Panc1 (cell line): Measurements from ENCODE around the gene RNASE9. TPM values are rescaled to one million over a fixed set of nuclear protein-coding genes. Genes with fewer than 3 reads are reported as not detected.

Experiments used
- ATAC-seq: fragments of 200-7000 bp; cut with Tn5 transposase; 2 replicates; pipeline ENCODE4 v1.9.1; 2020; ENCODE audit warnings: mild to moderate bottlenecking, moderate library complexity
- BruUV-seq: library from RNA; stranded (reverse); fragments of 400-500 nt; replicated peaks from 2 replicates; lab custom pipeline; 2021; lab: Mats Ljungman, UMichigan
- CTCF ChIA-PET: fragments of 300-600 bp; sonication (Branson Sonifier 250); formaldehyde crosslinking; loops from one replicate; lab custom pipeline; 2022; ENCODE audit warnings: antibody characterized with exemption; lab: Charles Lee
- POLR2A ChIA-PET: fragments of 300-600 bp; sonication (Branson Sonifier 250); formaldehyde crosslinking; loops from one replicate; lab custom pipeline; 2022; ENCODE audit warnings: antibody characterized with exemption; lab: Charles Lee
- DNase-seq: peaks from one replicate; pipeline ENCODE4 v3.0.0-alpha.2; 2010; ENCODE audit warnings: low read depth, low spot score
- H3K27ac ChIP-seq: 2 replicates; pipeline ENCODE4 v1.5.1; 2011; ENCODE audit warnings: mild to moderate bottlenecking, low read length, inconsistent platforms
- H3K27me3 ChIP-seq: fragments of 200-500 bp; sonication (Bioruptor generic); 2 replicates; pipeline ENCODE4 v1.6.0; 2014; ENCODE audit warnings: low read length, inconsistent platforms; ENCODE audit not compliant: control insufficient read depth, insufficient read depth
- H3K36me3 ChIP-seq: fragments of 200-500 bp; sonication (Bioruptor generic); 2 replicates; pipeline ENCODE4 v1.5.1; 2014; ENCODE audit warnings: inconsistent platforms, mild to moderate bottlenecking, low read length, moderate library complexity; ENCODE audit not compliant: control insufficient read depth, insufficient read depth
- H3K4me1 ChIP-seq: 2 replicates; pipeline ENCODE4 v1.5.1; 2011; ENCODE audit warnings: inconsistent platforms, mild to moderate bottlenecking, low read length, moderate library complexity; ENCODE audit not compliant: control insufficient read depth, insufficient read depth
- H3K4me3 ChIP-seq, 2 experiments: 2 replicates each; pipeline ENCODE4 v1.5.1; 2011 to 2012; ENCODE audit warnings: low read depth in 2 of 2, low read length in 2 of 2, mild to moderate bottlenecking in 2 of 2, inconsistent platforms in 1 of 2, moderate library complexity in 1 of 2
- H3K9me3 ChIP-seq: fragments of 200-500 bp; sonication (Bioruptor generic); 2 replicates; pipeline ENCODE4 v1.5.1; 2014; ENCODE audit warnings: low read depth, mild to moderate bottlenecking, inconsistent platforms, low read length, moderate library complexity; ENCODE audit not compliant: control insufficient read depth, insufficient read depth
- CTCF ChIP-seq: fragments of 450-650 bp; IDR thresholded peaks from 2 replicates; pipeline ENCODE4 v1.5.1; 2017; ENCODE audit warnings: mild to moderate bottlenecking
- POLR2AphosphoS5 ChIP-seq: IDR thresholded peaks from 2 replicates; pipeline ENCODE4 v1.6.1; 2012; ENCODE audit warnings: mild to moderate bottlenecking, low read depth, low read length, moderate library complexity
- SIN3A ChIP-seq: IDR thresholded peaks from 2 replicates; pipeline ENCODE4 v1.6.1; 2012; ENCODE audit warnings: low read depth, mild to moderate bottlenecking, low read length, moderate library complexity, borderline replicate concordance; ENCODE audit not compliant: insufficient read depth
- TCF7L2 ChIP-seq: IDR thresholded peaks from 2 replicates; pipeline ENCODE4 v1.6.1; 2011; ENCODE audit warnings: mild to moderate bottlenecking, low read depth, low read length, inconsistent platforms
- in situ Hi-C: cut with HindIII; loops from 2 replicates; pipeline ENCODE4 v1.10.0; 2016; ENCODE audit warnings: low sequenced_read_pairs, low pct_unique_long_range_greater_than_20kb
- intact Hi-C: fragments of 100-400 bp; cut with micrococcal nuclease; formaldehyde crosslinking; loops from one replicate; pipeline ENCODE4 v1.10.0; 2022; ENCODE audit not compliant: unreplicated experiment
- total RNA-seq: library from RNA; stranded (reverse); gene quantifications from one replicate; pipeline ENCODE4 v1.2.1, GENCODE V29; 2021; ENCODE audit not compliant: unreplicated experiment
- TF ChIP-seq, protein P1 (sequence below), 2 experiments: IDR thresholded peaks; 2 replicates each; pipeline ENCODE4 v1.6.1; 2011 to 2012; ENCODE audit warnings: low read depth in 2 of 2, control low read depth in 1 of 2, low read length in 1 of 2, mild to moderate bottlenecking in 1 of 2, moderate library complexity in 1 of 2; ENCODE audit not compliant: insufficient read depth in 1 of 2

RNASE9 gene
- total RNA-seq, 1 experiment from 2014 or later = not detected

DNA sequence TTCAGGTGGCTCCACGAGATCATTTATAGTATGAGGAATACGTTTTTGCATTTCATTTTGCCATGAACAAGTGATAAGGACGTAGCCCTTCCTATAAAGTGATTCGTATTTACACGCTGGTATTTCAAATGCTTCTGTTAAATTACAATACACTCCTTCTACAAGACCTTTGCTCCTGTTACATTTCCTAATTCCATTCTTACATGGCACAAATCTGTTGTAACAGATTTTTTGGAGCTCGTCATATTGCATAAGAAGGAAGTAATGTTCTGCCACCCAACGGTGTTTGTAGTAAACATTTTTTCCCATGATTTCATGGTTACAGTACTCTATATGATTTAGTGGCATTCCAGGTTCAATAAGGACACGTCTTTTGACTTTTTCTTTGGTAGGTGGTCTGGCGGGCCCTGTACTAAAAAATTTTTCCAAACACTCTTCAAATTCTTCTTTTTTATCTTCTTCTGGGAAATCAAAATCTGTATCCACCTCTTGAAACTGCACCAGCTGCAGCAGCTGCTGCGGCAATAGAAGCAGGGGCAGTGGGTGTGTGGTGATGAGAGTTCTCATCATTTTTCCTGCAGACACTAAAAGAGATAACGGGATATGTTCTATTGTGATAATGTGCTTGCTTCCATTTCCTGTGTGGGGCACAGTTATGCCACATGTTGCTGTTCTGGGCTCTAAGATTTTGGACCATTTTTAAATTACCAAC, 4.2 kb downstream of the RNASE9 start:
- DNase-seq (no peak), ATAC-seq (no peak)
- Histone ChIP-seq H3K9me3 (no peaks in the 10 kb centered on the region), H3K27ac (no peak overlapping the region), H3K4me1 (no peaks in the 10 kb centered on the region), H3K4me3 (no peak overlapping the region), H3K36me3 (no peaks in the 10 kb centered on the region), H3K27me3 (no peaks in the 10 kb centered on the region)
- TF ChIP-seq CTCF = no peak
- TF ChIP-seq, protein P1, sequence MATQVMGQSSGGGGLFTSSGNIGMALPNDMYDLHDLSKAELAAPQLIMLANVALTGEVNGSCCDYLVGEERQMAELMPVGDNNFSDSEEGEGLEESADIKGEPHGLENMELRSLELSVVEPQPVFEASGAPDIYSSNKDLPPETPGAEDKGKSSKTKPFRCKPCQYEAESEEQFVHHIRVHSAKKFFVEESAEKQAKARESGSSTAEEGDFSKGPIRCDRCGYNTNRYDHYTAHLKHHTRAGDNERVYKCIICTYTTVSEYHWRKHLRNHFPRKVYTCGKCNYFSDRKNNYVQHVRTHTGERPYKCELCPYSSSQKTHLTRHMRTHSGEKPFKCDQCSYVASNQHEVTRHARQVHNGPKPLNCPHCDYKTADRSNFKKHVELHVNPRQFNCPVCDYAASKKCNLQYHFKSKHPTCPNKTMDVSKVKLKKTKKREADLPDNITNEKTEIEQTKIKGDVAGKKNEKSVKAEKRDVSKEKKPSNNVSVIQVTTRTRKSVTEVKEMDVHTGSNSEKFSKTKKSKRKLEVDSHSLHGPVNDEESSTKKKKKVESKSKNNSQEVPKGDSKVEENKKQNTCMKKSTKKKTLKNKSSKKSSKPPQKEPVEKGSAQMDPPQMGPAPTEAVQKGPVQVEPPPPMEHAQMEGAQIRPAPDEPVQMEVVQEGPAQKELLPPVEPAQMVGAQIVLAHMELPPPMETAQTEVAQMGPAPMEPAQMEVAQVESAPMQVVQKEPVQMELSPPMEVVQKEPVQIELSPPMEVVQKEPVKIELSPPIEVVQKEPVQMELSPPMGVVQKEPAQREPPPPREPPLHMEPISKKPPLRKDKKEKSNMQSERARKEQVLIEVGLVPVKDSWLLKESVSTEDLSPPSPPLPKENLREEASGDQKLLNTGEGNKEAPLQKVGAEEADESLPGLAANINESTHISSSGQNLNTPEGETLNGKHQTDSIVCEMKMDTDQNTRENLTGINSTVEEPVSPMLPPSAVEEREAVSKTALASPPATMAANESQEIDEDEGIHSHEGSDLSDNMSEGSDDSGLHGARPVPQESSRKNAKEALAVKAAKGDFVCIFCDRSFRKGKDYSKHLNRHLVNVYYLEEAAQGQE (IDR thresholded peaks at IDR 0.05; ENCODE audit: insufficient read depth in 1 of 2, low read depth in 2 of 2, low read length in 1 of 2) = no peak
- POLR2A ChIA-PET = no interaction called here
- CTCF ChIA-PET = no interaction called here
- in situ Hi-C loops = no loop called here
- intact Hi-C loops = no loop called here
- BruUV-seq = no TSS peak

GRCh38 chr14:20555845-20556244, 5.0 kb downstream of the RNASE9 start:
- DNase-seq = no peak
- BruUV-seq = no TSS peak
- intact Hi-C loops (no loop called here), in situ Hi-C loops (no loop called here)
- TF ChIP-seq, protein P1 (IDR thresholded peaks at IDR 0.05; ENCODE audit: insufficient read depth in 1 of 2, low read depth in 2 of 2, low read length in 1 of 2) = no peak
- TF ChIP-seq CTCF (no peak), TCF7L2 (no peak), POLR2AphosphoS5 (no peak), SIN3A (no peak)
- ChIA-PET CTCF (no interaction called here), POLR2A (no interaction called here)
- Histone ChIP-seq H3K4me3 (no peak overlapping the region), H3K4me1 (no peaks in the 10 kb centered on the region), H3K36me3 (no peaks in the 10 kb centered on the region), H3K27ac (no peak overlapping the region), H3K9me3 (no peaks in the 10 kb centered on the region), H3K27me3 (no peaks in the 10 kb centered on the region)
- no peak for ATAC-seq
